AG04449 (cell line): ENCODE data around the gene TNFAIP8L2.

Experiments
- CTCF ChIA-PET: fragments of 350-600 bp; formaldehyde crosslinking; extraction: SDS; loops from one replicate; lab custom pipeline; 2021; ENCODE audit warnings: antibody characterized with exemption; lab: Yijun Ruan, JAX
- POLR2A ChIA-PET: fragments of 400-600, 350-600 bp; formaldehyde crosslinking; extraction: SDS; loops from one replicate; lab custom pipeline; 2020; ENCODE audit warnings: antibody characterized with exemption, inconsistent platforms; lab: Yijun Ruan, JAX
- DNase-seq: peaks from one replicate; pipeline ENCODE4 v3.0.0-alpha.2; 2010; ENCODE audit warnings: low read depth, low spot score
- H3K4me3 ChIP-seq: 2 replicates; pipeline ENCODE4 v1.5.1; 2011; ENCODE audit warnings: low read depth, mild to moderate bottlenecking, control low read depth, low read length
- TF ChIP-seq, protein P1 (sequence below): IDR thresholded peaks from one replicate; pipeline ENCODE4 v1.5.1; 2011; ENCODE audit warnings: mild to moderate bottlenecking, moderate library complexity, low read length, control low read depth, inconsistent platforms; ENCODE audit not compliant: insufficient read depth; ENCODE audit errors: missing control alignments

The TNFAIP8L2 gene

DNA sequence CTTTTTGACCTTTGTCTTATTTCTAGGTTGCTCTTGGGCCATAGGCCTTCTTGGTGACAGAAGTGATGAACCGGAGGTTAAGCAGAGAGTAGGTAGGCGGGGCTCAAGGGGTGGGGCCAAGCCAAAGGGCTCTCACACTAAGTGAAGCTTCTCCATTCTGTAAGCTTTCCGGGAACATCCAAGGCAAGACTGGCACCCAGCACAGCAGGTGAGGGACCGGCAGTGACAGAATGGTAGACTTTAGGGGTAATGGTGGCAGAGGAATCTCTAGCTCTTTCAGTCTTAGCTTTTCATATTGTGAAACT lies at the start of gene TNFAIP8L2:
TNFAIP8L2 (plus strand) TSS at position 135 of the 305 bp plus-strand sequence. CDS start 2,049 bp downstream, outside the sequence.
- no peak within 1 kb of the TSS for H3K4me3 ChIP-seq
- no peak for DNase-seq
- TF ChIP-seq, protein P1, sequence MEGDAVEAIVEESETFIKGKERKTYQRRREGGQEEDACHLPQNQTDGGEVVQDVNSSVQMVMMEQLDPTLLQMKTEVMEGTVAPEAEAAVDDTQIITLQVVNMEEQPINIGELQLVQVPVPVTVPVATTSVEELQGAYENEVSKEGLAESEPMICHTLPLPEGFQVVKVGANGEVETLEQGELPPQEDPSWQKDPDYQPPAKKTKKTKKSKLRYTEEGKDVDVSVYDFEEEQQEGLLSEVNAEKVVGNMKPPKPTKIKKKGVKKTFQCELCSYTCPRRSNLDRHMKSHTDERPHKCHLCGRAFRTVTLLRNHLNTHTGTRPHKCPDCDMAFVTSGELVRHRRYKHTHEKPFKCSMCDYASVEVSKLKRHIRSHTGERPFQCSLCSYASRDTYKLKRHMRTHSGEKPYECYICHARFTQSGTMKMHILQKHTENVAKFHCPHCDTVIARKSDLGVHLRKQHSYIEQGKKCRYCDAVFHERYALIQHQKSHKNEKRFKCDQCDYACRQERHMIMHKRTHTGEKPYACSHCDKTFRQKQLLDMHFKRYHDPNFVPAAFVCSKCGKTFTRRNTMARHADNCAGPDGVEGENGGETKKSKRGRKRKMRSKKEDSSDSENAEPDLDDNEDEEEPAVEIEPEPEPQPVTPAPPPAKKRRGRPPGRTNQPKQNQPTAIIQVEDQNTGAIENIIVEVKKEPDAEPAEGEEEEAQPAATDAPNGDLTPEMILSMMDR: no peak
- CTCF ChIA-PET: interaction anchor here (0.6 to 19.8 kb wide), 11 partner anchors 9 to 132 kb away, joined by 3 to 412 read pairs (median 6); partner anchors contain the start of genes C1orf56, LYSMD1 and SCNM1
- POLR2A ChIA-PET: no interaction called here

DNA sequence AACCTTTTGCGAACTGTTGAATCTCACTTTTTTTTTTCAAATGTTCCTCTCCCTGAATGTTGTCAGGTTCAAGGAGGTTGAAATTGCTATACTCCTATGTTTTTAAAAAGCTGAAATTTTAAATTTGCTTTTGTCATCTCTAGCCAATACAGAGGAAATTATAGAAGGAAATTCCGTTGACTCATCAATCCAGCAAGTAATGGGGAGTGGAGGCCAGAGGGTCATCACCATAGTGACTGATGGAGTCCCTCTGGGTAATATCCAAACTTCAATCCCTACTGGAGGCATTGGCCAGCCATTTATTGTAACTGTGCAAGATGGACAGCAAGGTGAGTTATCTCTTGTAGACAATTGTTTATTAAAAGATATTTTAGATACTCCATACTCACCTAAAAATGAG lies 49.6 kb upstream of the TNFAIP8L2 start:
- ChIA-PET POLR2A (no interaction called here), CTCF (interaction anchor here (0.9 to 16.8 kb wide), 4 partner anchors 9 to 53 kb away, joined by 3 to 412 read pairs (median 6); partner anchors contain the start of genes LYSMD1, SCNM1 and TNFAIP8L2)
- TF ChIP-seq, protein P1: no peak
- H3K4me3 ChIP-seq: no peak overlapping the region
- DNase-seq: no peak

DNA sequence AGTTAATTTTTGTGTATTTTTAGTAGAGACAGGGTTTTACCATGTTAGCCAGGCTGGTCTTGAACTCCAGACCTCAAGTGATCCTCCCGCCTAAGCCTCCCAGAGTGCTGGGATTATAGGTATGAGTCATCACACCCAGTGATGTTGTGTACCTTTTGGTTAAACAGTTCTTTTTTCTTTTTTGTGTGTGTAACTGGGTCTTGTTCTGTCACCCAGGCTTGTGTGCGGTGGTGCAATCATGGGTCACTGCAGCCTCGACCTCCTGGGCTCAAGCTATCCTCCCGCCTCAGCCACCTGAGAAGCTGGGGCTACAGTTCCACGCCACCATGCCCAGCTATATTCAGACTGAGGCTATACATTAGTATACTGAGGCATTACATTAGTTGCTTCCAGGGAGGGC lies 48.1 kb upstream of the TNFAIP8L2 start:
- ChIA-PET CTCF (interaction anchor here (0.7 to 2.8 kb wide), 4 partner anchors 9 to 47 kb away, joined by 3 to 12 read pairs (median 6); no protein-coding TSS in a partner anchor), POLR2A (no interaction called here)
- DNase-seq: no peak
- TF ChIP-seq, protein P1: no peak
- no peak overlapping the region for H3K4me3 ChIP-seq

DNA sequence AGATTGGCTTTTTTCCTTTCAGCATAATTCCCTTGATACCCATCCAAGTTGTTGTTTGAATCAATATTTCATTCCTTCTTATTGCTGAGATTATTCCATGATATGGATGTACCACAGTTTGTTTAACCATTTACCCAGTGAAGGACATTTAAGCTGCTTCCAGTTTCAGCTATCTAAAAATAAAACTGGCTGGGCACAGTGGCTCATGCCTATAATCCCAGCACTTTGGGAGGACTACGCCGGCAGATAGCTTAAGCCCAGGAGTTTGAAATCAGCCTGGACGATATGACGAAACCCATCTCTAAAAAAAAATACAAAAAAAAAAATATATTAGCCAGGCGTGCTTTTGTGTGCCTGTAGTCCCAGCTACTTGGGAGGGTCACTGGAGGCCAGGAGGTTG lies 42.6 kb upstream of the TNFAIP8L2 start:
- no peak for DNase-seq
- TF ChIP-seq, protein P1: no peak
- CTCF ChIA-PET: interaction anchor here (1.2 to 4.9 kb wide), 2 partner anchors 14 to 26 kb away, joined by 3 to 58 read pairs; no protein-coding TSS in a partner anchor
- no peak overlapping the region for H3K4me3 ChIP-seq
- POLR2A ChIA-PET: no interaction called here

DNA sequence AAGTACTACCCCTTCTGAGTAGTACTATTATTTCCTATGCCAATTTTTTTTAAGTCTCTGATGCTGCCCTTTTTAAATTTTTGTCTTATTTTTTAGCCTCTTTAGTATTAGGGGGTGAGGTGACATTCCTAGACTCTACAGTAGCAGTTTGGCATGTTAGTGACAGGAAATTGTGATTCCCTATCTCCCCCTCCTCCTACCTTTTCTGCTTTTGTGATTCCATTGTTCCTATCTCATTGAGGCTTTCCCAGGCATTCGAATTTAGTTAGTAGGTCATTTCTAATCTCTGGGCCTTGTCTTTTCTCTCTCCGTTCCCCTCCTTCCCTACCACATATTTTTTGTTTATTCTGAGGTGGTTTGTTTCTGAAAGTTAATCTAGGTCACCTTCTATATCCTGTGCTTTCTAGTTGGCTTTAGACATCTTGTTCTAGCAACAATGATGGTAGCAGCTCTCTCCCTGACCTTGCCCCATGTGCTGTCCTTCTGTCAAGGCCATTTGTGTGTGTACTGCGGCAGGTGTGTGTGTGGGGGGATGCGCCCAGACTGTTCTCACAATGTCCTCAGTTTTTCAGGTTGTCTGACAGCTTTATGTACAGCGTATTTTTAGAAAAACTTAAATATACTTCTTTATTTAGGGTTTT lies 31.6 kb upstream of the TNFAIP8L2 start:
- TF ChIP-seq, protein P1: no peak
- DNase-seq: no peak
- ChIA-PET CTCF (interaction anchor here (1.2 to 2.5 kb wide), 2 partner anchors 25 to 28 kb away, joined by 4 to 13 read pairs; no protein-coding TSS in a partner anchor), POLR2A (no interaction called here)
- no peak overlapping the region for H3K4me3 ChIP-seq

DNA sequence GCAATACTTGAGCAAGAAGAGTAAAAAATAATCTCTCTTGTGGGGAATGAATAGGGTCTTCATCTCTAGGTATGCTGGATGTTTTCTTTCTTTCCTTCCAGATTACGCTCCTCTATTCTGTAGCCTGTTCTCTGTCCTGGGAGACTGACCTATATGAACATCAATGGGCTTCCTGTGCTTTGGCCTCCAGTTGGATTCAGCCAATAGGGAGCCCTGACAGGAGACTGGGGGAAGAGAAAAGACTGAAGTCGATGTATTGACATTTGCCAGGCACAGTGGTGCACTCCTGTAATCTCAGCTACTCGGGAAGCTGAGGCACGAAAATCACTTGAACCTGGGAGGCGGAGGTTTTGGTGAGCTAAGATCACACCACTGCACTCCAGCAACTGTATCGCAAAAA lies 27.6 kb upstream of the TNFAIP8L2 start:
- ChIA-PET CTCF (interaction anchor here (1.9 kb wide), 1 partner anchor 29 kb away, joined by 8 read pairs; no protein-coding TSS in a partner anchor), POLR2A (no interaction called here)
- no peak overlapping the region for H3K4me3 ChIP-seq
- TF ChIP-seq, protein P1: no peak
- no peak for DNase-seq
